Parathyroid adenoma (tissue), 2 donors: ENCODE data around the gene STMND1.

Experiments used
- H2AFZ ChIP-seq: fragments of 300-600 bp; sonication (generic); one replicate; pipeline ENCODE4 v1.7.0; 2017; ENCODE audit warnings: antibody characterized with exemption, mild to moderate bottlenecking
- H3K27ac ChIP-seq: fragments of 300-600 bp; sonication (generic); one replicate; pipeline ENCODE4 v1.7.0; 2017
- H3K27me3 ChIP-seq: fragments of 300-600 bp; sonication (generic); one replicate; pipeline ENCODE4 v1.7.0; 2017; ENCODE audit warnings: low read length; ENCODE audit not compliant: control insufficient read depth, insufficient read depth
- H3K36me3 ChIP-seq: fragments of 300-600 bp; sonication (generic); one replicate; pipeline ENCODE4 v1.7.0; 2017; ENCODE audit warnings: low read length; ENCODE audit not compliant: control insufficient read depth, insufficient read depth
- H3K4me1 ChIP-seq: fragments of 300-600 bp; sonication (generic); one replicate; pipeline ENCODE4 v1.7.0; 2017; ENCODE audit warnings: control low read depth
- H3K4me2 ChIP-seq: fragments of 300-600 bp; sonication (generic); one replicate; pipeline ENCODE4 v1.7.0; 2017; ENCODE audit warnings: low read length
- H3K4me3 ChIP-seq: fragments of 300-600 bp; sonication (generic); one replicate; pipeline ENCODE4 v1.7.0; 2017; ENCODE audit warnings: low read depth, low read length
- H3K79me2 ChIP-seq: fragments of 300-600 bp; sonication (generic); one replicate; pipeline ENCODE4 v1.7.0; 2017; ENCODE audit warnings: control low read depth
- H3K9ac ChIP-seq: fragments of 300-600 bp; sonication (generic); one replicate; pipeline ENCODE4 v1.7.0; 2017; ENCODE audit warnings: mild to moderate bottlenecking
- H3K9me3 ChIP-seq: fragments of 300-600 bp; sonication (generic); one replicate; pipeline ENCODE4 v1.7.0; 2017; ENCODE audit warnings: low read length; ENCODE audit not compliant: control insufficient read depth
- CTCF ChIP-seq: fragments of 300-600 bp; sonication (generic); IDR thresholded peaks from one replicate; pipeline ENCODE4 v1.7.0; 2017; ENCODE audit warnings: antibody characterized with exemption, mild to moderate bottlenecking
- donor health status: primary hyperparathyroidism.

Gene STMND1

GRCh38 chr6:17088091-17088611 lies 13.7 kb upstream of the STMND1 start:
- no peaks in the 10 kb centered on the region for H3K4me1 ChIP-seq
- no peak overlapping the region for H3K9ac ChIP-seq
- no peaks in the 10 kb centered on the region for H3K79me2 ChIP-seq
- H3K27me3 ChIP-seq: no peaks in the 10 kb centered on the region
- H3K27ac ChIP-seq: no peak overlapping the region
- H3K36me3 ChIP-seq: no peaks in the 10 kb centered on the region
- no peaks in the 10 kb centered on the region for H3K9me3 ChIP-seq
- no peak for TF ChIP-seq CTCF
- H3K4me3 ChIP-seq: no peak overlapping the region
- no peak overlapping the region for H2AFZ ChIP-seq
- no peak overlapping the region for H3K4me2 ChIP-seq

GRCh38 chr6:17091122-17091521 lies 10.7 kb upstream of the STMND1 start:
- H3K9ac ChIP-seq: no peak overlapping the region
- H2AFZ ChIP-seq: no peak overlapping the region
- no peak overlapping the region for H3K27ac ChIP-seq
- H3K4me3 ChIP-seq: no peak overlapping the region
- H3K9me3 ChIP-seq: no peaks in the 10 kb centered on the region
- no peak for TF ChIP-seq CTCF
- no peaks in the 10 kb centered on the region for H3K36me3 ChIP-seq
- H3K4me1 ChIP-seq: no peaks in the 10 kb centered on the region
- no peak overlapping the region for H3K4me2 ChIP-seq
- H3K79me2 ChIP-seq: no peaks in the 10 kb centered on the region
- no peaks in the 10 kb centered on the region for H3K27me3 ChIP-seq

- H3K79me2 ChIP-seq: no peaks in the 10 kb centered on the region
- no peaks in the 10 kb centered on the region for H3K9me3 ChIP-seq
- no peak overlapping the region for H2AFZ ChIP-seq
- no peaks in the 10 kb centered on the region for H3K4me1 ChIP-seq
- H3K4me3 ChIP-seq: no peak overlapping the region
- no peak for TF ChIP-seq CTCF
- H3K27ac ChIP-seq: no peak overlapping the region
- H3K9ac ChIP-seq: no peak overlapping the region
- no peaks in the 10 kb centered on the region for H3K36me3 ChIP-seq
- no peak overlapping the region for H3K4me2 ChIP-seq
- no peaks in the 10 kb centered on the region for H3K27me3 ChIP-seq
Measured at GRCh38 chr6:17093686-17094085, 8.2 kb upstream of the STMND1 start.

- H3K9me3 ChIP-seq: no peaks in the 10 kb centered on the region
- no peak overlapping the region for H3K9ac ChIP-seq
- no peak overlapping the region for H3K27ac ChIP-seq
- no peak overlapping the region for H3K4me3 ChIP-seq
- no peak overlapping the region for H2AFZ ChIP-seq
- no peak overlapping the region for H3K4me2 ChIP-seq
- H3K4me1 ChIP-seq: peaks cover 4% of the 10 kb centered on the region
- no peaks in the 10 kb centered on the region for H3K79me2 ChIP-seq
- no peaks in the 10 kb centered on the region for H3K36me3 ChIP-seq
- no peak for TF ChIP-seq CTCF
- H3K27me3 ChIP-seq: no peaks in the 10 kb centered on the region
Measured at GRCh38 chr6:17096096-17096495, 5.8 kb upstream of the STMND1 start.

GRCh38 chr6:17096652-17097051 lies 5.2 kb upstream of the STMND1 start:
- no peak overlapping the region for H3K27ac ChIP-seq
- H3K9ac ChIP-seq: no peak overlapping the region
- H3K4me2 ChIP-seq: no peak overlapping the region
- peaks cover 4% of the 10 kb centered on the region for H3K4me1 ChIP-seq
- H3K79me2 ChIP-seq: no peaks in the 10 kb centered on the region
- no peaks in the 10 kb centered on the region for H3K9me3 ChIP-seq
- no peak overlapping the region for H3K4me3 ChIP-seq
- no peak overlapping the region for H2AFZ ChIP-seq
- TF ChIP-seq CTCF: no peak
- H3K27me3 ChIP-seq: no peaks in the 10 kb centered on the region
- H3K36me3 ChIP-seq: no peaks in the 10 kb centered on the region
